Neuron (in vitro differentiated cells): Measurements from ENCODE around the gene CERKL.

Experiments
- H2AFZ ChIP-seq: one replicate; pipeline ENCODE4 v1.6.1; 2013; ENCODE audit warnings: low read depth, mild to moderate bottlenecking, inconsistent platforms, low read length, moderate library complexity
- H3K27me3 ChIP-seq: one replicate; pipeline ENCODE4 v1.6.1; 2013; ENCODE audit warnings: low read length; ENCODE audit not compliant: insufficient read depth
- H3K36me3 ChIP-seq: one replicate; pipeline ENCODE4 v1.6.1; 2013; ENCODE audit warnings: low read length; ENCODE audit not compliant: insufficient read depth
- H3K4me1 ChIP-seq: one replicate; pipeline ENCODE4 v1.6.1; 2013; ENCODE audit warnings: low read length; ENCODE audit not compliant: insufficient read depth
- H3K4me3 ChIP-seq: 2 replicates; pipeline ENCODE4 v1.5.1; 2013; ENCODE audit warnings: mild to moderate bottlenecking, low read length, moderate library complexity
- H3K9me3 ChIP-seq: one replicate; pipeline ENCODE4 v1.6.1; 2013; ENCODE audit warnings: low read length

CERKL gene

GRCh38 chr2:181602017-181602416, 54.9 kb downstream of the CERKL start:
- Histone ChIP-seq H3K4me3 (no peak overlapping the region), H2AFZ (no peak overlapping the region), H3K4me1 (no peaks in the 10 kb centered on the region), H3K27me3 (peaks cover 4% of the 10 kb centered on the region), H3K36me3 (no peaks in the 10 kb centered on the region), H3K9me3 (no peaks in the 10 kb centered on the region)

GRCh38 chr2:181596556-181596955, 60.3 kb downstream of the CERKL start:
- no peaks in the 10 kb centered on the region for H3K9me3 ChIP-seq
- no peaks in the 10 kb centered on the region for H3K36me3 ChIP-seq
- H3K4me1 ChIP-seq: peaks cover 3% of the 10 kb centered on the region
- no peak overlapping the region for H2AFZ ChIP-seq
- peaks cover 4% of the 10 kb centered on the region for H3K27me3 ChIP-seq
- H3K4me3 ChIP-seq: no peak overlapping the region

- H3K9me3 ChIP-seq: no peaks in the 10 kb centered on the region
- no peaks in the 10 kb centered on the region for H3K27me3 ChIP-seq
- H3K4me3 ChIP-seq: no peak overlapping the region
- no peaks in the 10 kb centered on the region for H3K36me3 ChIP-seq
- no peak overlapping the region for H2AFZ ChIP-seq
- peaks cover 3% of the 10 kb centered on the region for H3K4me1 ChIP-seq
These were observed 62.6 kb downstream of the CERKL start for GRCh38 chr2:181594322-181594721.

- H3K4me3 ChIP-seq: no peak overlapping the region
- no peaks in the 10 kb centered on the region for H3K27me3 ChIP-seq
- peaks cover 21% of the 10 kb centered on the region for H3K4me1 ChIP-seq
- no peaks in the 10 kb centered on the region for H3K36me3 ChIP-seq
- H3K9me3 ChIP-seq: no peaks in the 10 kb centered on the region
- H2AFZ ChIP-seq: no peak overlapping the region
These were observed 67.1 kb downstream of the CERKL start for GRCh38 chr2:181589779-181590178.

GRCh38 chr2:181588546-181588945, 68.4 kb downstream of the CERKL start:
- H3K27me3 ChIP-seq: no peaks in the 10 kb centered on the region
- no peak overlapping the region for H3K4me3 ChIP-seq
- no peaks in the 10 kb centered on the region for H3K9me3 ChIP-seq
- peaks cover 21% of the 10 kb centered on the region for H3K4me1 ChIP-seq
- H3K36me3 ChIP-seq: no peaks in the 10 kb centered on the region
- no peak overlapping the region for H2AFZ ChIP-seq

GRCh38 chr2:181586569-181587081, 70.3 kb downstream of the CERKL start:
- Histone ChIP-seq H3K9me3 (no peaks in the 10 kb centered on the region), H3K27me3 (no peaks in the 10 kb centered on the region), H2AFZ (no peak overlapping the region), H3K4me3 (no peak overlapping the region), H3K4me1 (peaks cover 21% of the 10 kb centered on the region), H3K36me3 (no peaks in the 10 kb centered on the region)

GRCh38 chr2:181585732-181586131, 71.2 kb downstream of the CERKL start:
- H2AFZ ChIP-seq: no peak overlapping the region
- H3K36me3 ChIP-seq: no peaks in the 10 kb centered on the region
- H3K4me1 ChIP-seq: peaks cover 21% of the 10 kb centered on the region
- H3K4me3 ChIP-seq: no peak overlapping the region
- H3K27me3 ChIP-seq: no peaks in the 10 kb centered on the region
- H3K9me3 ChIP-seq: no peaks in the 10 kb centered on the region

- Histone ChIP-seq H3K4me3 (no peak overlapping the region), H3K9me3 (no peaks in the 10 kb centered on the region), H2AFZ (no peak overlapping the region), H3K36me3 (no peaks in the 10 kb centered on the region), H3K4me1 (peaks cover 11% of the 10 kb centered on the region), H3K27me3 (peaks cover 4% of the 10 kb centered on the region)
These were observed 75.4 kb downstream of the CERKL start for GRCh38 chr2:181581534-181581933.

GRCh38 chr2:181578829-181579228, 78.1 kb downstream of the CERKL start:
- Histone ChIP-seq H3K36me3 (no peaks in the 10 kb centered on the region), H3K9me3 (no peaks in the 10 kb centered on the region), H3K4me1 (peaks cover 14% of the 10 kb centered on the region), H3K27me3 (peaks cover 4% of the 10 kb centered on the region), H3K4me3 (no peak overlapping the region), H2AFZ (no peak overlapping the region)

- Histone ChIP-seq H3K9me3 (no peaks in the 10 kb centered on the region), H2AFZ (no peak overlapping the region), H3K36me3 (no peaks in the 10 kb centered on the region), H3K27me3 (peaks cover 4% of the 10 kb centered on the region), H3K4me1 (peaks cover 15% of the 10 kb centered on the region), H3K4me3 (no peak overlapping the region)
These were observed 80.5 kb downstream of the CERKL start for GRCh38 chr2:181576431-181576830.

- peak overlapping the region; percentile 32 for H2AFZ ChIP-seq
- H3K9me3 ChIP-seq: no peaks in the 10 kb centered on the region
- peaks cover 4% of the 10 kb centered on the region for H3K27me3 ChIP-seq
- H3K4me3 ChIP-seq: no peak overlapping the region
- H3K36me3 ChIP-seq: no peaks in the 10 kb centered on the region
- peaks cover 15% of the 10 kb centered on the region for H3K4me1 ChIP-seq
These were observed 81.3 kb downstream of the CERKL start for GRCh38 chr2:181575650-181576025.

GRCh38 chr2:181575024-181575649, 81.8 kb downstream of the CERKL start:
- H3K4me1 ChIP-seq: peaks cover 15% of the 10 kb centered on the region
- peak overlapping the region; percentile 32 for H2AFZ ChIP-seq
- H3K4me3 ChIP-seq: no peak overlapping the region
- no peaks in the 10 kb centered on the region for H3K36me3 ChIP-seq
- H3K27me3 ChIP-seq: peaks cover 4% of the 10 kb centered on the region
- H3K9me3 ChIP-seq: no peaks in the 10 kb centered on the region

- Histone ChIP-seq H3K36me3 (no peaks in the 10 kb centered on the region), H3K4me3 (no peak overlapping the region), H3K9me3 (no peaks in the 10 kb centered on the region), H3K4me1 (peaks cover 15% of the 10 kb centered on the region), H3K27me3 (peaks cover 4% of the 10 kb centered on the region), H2AFZ (no peak overlapping the region)
These were observed 82.6 kb downstream of the CERKL start for GRCh38 chr2:181574321-181574720.

GRCh38 chr2:181573140-181573736, 83.7 kb downstream of the CERKL start:
- Histone ChIP-seq H3K9me3 (no peaks in the 10 kb centered on the region), H3K4me1 (peaks cover 15% of the 10 kb centered on the region), H3K36me3 (no peaks in the 10 kb centered on the region), H2AFZ (no peak overlapping the region), H3K27me3 (peaks cover 1% of the 10 kb centered on the region), H3K4me3 (no peak overlapping the region)
